Thyroid gland (tissue), 4 donors: ENCODE data around the gene CACTIN.

Source experiments
- CTCF ChIP-seq, 6 experiments: fragments of 200-600 bp in 3 of 6; fragments of 450-650 bp in 3 of 6; sonication (generic) in 3 of 6; IDR thresholded peaks; one replicate each; pipeline ENCODE4 v1.5.1; 2016 to 2019; ENCODE audit warnings: antibody characterized with exemption in 6 of 6, mild to moderate bottlenecking in 2 of 6, inconsistent platforms in 1 of 6, moderate library complexity in 1 of 6
- POLR2A ChIP-seq, 2 donors: fragments of 450-650 bp; IDR thresholded peaks; one replicate each; pipeline ENCODE4 v1.6.1; 2017; ENCODE audit warnings: antibody characterized with exemption in 2 of 2, mild to moderate bottlenecking in 2 of 2, moderate library complexity in 1 of 2

- TF ChIP-seq CTCF (IDR thresholded peaks at IDR 0.05) (no peak), POLR2A (IDR thresholded peaks at IDR 0.05) (no peak)
Observed at GRCh38 chr19:3669082-3669946, 42.7 kb upstream of the CACTIN start.
